GM15510 (cell line): ENCODE results near the gene RAB30.

Experiments used
- POLR2A ChIP-seq: IDR thresholded peaks from 3 replicates; pipeline ENCODE4 v1.6.1; 2011; ENCODE audit warnings: borderline replicate concordance; ENCODE audit not compliant: insufficient read length; ENCODE audit errors: extremely low read depth

RAB30 gene

DNA sequence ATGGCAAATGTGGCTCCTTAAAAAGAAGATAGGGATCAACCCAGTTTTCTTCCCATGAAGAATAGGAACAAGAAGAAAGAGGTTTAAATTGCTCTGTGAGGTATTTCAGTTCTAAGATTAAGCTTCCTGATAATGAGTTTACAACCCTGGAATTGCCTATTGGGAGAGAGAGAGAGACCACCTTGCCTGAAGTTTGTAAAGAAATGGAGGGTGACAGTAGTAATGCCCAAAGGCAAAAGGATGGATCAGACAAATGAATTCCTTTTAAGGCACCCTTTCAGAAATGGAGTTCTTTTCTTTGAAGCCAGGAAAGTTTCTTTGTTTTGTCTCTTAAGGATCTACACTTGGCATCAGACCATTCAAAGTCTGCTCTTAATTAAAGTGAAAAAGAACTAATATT, 95.8 kb downstream of the RAB30 start:
- TF ChIP-seq POLR2A = no peak

- no peak for TF ChIP-seq POLR2A
These were observed 96.8 kb downstream of the RAB30 start for GRCh38 chr11:82974851-82975250.

GRCh38 chr11:82974135-82974534, 97.6 kb downstream of the RAB30 start:
- no peak for TF ChIP-seq POLR2A

- no peak for TF ChIP-seq POLR2A
These were observed 99.6 kb downstream of the RAB30 start for GRCh38 chr11:82972103-82972502.

DNA sequence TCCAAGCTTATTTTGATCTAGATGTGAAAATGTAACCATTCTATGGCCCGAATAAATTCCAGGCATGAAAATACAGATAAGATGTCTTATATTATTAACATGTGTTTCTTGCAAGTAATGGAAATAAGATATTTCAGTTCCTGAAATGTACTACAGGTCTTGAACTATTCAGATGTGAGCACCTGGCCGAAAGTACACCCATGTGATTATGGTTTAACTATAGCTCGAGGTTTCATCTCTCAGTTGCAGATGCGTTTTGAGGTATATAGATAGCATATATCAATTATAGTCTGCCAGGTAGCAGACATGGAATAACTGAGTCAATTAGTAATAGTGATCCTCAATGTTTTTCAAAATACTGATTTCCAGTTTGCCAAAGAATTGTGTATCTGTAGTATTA, 101.9 kb downstream of the RAB30 start:
- no peak for TF ChIP-seq POLR2A

GRCh38 chr11:82967381-82967780, 104.3 kb downstream of the RAB30 start:
- TF ChIP-seq POLR2A = no peak

DNA sequence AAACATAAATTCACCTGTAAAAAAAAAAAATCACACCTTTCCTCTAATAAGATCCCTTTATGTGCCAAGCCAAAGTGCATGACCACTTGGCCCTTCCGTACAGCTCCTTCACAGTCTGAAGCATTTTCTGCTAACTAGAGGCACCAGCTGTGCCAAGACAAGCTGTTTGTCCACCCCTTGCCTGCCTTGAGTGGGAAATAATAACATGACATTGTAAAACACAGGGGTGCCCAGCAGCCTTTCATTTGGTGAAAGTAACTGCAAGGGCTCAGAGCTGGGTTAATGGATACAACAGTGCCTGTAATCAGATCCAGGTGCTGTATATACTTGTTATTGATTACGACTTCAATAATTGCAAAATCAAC, 110.9 kb downstream of the RAB30 start:
- no peak for TF ChIP-seq POLR2A

DNA sequence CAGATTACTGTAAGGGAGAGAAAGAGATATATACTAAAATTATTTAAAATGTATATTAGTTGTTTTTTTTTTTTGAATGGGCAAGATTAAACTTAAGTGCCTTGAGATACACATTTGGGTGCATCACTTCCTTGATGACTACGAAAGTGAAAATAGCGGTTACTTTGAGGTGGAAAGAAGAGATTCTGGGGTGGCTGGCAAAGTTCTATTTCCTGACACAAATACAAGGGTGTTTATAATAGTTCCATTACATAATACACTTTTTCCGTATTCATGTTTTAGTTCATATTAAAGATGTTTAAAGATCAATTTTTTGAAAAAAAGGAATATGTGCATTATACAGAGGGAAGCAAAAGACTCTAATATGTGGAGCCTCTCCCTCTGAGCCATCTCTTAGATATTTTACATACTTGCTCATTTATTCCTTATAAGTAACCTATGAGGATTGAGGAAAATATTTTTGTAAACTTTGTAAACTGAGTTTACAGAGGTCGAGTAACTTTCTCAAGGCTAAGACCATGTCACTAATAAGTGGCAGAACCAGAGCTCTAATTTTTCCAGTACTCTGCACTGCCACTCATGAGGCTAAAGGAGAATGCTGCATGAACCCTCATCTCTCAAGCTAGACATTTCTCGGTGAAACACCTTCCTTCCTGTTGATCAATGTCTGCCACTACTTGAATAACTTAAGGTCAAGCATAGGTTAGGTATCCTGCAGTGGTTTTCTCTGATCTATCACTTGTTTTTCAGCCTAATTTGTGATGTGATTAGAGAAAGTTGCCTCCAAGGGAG, 111.5 kb downstream of the RAB30 start:
- TF ChIP-seq POLR2A = no peak

GRCh38 chr11:82949352-82949751, 122.3 kb downstream of the RAB30 start:
- TF ChIP-seq POLR2A = no peak

- TF ChIP-seq POLR2A = no peak
These were observed 126.0 kb downstream of the RAB30 start for GRCh38 chr11:82945682-82946081.

- no peak for TF ChIP-seq POLR2A
These were observed 127.5 kb downstream of the RAB30 start for GRCh38 chr11:82944198-82944597.

DNA sequence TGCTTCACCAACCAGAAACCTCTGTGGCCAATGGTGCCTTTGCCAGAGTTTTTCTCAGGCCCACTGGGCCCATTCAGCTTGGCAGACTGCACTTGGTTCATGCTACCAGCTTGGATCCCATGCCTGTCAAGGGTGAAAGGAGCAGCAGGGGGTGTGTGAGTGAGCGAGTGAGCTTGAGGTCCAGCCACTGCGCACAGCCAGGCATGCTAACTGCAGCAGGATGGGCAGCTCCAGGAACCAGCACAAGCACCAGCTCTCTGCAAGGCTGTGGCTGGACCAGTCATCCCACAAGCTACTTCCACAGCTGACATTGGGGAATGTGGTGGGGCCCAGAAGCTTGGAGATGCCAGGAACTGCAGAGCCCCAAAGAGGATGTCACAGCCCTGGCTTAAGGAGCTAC, 129.3 kb downstream of the RAB30 start:
- no peak for TF ChIP-seq POLR2A

GRCh38 chr11:82939456-82939855, 132.2 kb downstream of the RAB30 start:
- TF ChIP-seq POLR2A = no peak

- no peak for TF ChIP-seq POLR2A
These were observed 134.1 kb downstream of the RAB30 start for GRCh38 chr11:82937554-82937953.

DNA sequence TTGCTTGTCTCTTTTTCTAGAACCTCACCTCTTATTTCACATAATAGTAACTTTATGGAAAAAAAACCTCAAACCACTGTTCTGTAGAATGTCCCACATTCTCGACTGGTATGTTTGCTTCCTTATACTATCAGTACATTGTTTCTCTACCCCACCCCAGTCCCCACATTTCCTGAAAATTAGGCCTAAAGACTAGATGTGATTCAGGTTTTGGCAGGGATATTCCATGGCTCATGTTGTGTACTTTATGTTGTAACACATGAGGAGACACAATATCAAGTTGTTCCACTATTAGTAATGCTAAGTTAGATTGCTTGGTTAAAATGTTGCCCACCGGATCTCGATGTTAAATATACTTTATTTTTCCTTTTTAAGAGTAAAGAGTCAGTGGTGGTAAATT, 135.4 kb downstream of the RAB30 start:
- TF ChIP-seq POLR2A = no peak

DNA sequence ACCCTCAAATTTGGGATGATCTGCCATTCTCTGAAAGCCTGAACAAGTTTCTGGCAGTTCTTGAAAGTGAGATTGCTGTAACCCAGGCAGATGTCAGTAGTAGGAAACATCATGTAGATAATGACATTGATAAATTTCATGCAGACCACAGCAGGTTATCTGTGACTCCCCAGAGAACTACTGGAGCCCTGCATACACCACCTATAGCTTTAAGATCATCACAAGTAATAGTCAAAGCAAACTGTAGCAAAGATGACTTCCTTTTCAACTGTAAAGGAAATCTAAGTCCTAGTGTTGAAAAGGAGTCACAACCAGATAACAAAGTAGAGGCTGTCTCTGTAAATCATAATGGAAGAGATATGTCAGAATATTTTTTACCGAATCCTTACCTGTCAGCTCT, 139.1 kb downstream of the RAB30 start:
- no peak for TF ChIP-seq POLR2A

GRCh38 chr11:82930734-82931133, 141.0 kb downstream of the RAB30 start:
- TF ChIP-seq POLR2A = no peak

- TF ChIP-seq POLR2A = no peak
These were observed 141.5 kb downstream of the RAB30 start for GRCh38 chr11:82930229-82930628.

- no peak for TF ChIP-seq POLR2A
These were observed 142.6 kb downstream of the RAB30 start for GRCh38 chr11:82929121-82929520.
